Thoracic aorta (tissue), 2 donors: Measurements from ENCODE around the gene POSTN. TPM values are rescaled to one million over a fixed set of nuclear protein-coding genes. Genes with fewer than 3 reads are reported as not detected.

ENCODE experiments used
- ATAC-seq: fragments of 150-250 bp; one replicate; pipeline ENCODE4 v1.8.0; 2017; ENCODE audit warnings: low read depth; ENCODE audit not compliant: insufficient number of reproducible peaks, low FRiP score
- DNase-seq: peaks from one replicate; pipeline ENCODE4 v3.0.0-alpha.2; 2020; ENCODE audit warnings: low spot score
- H3K27ac ChIP-seq, 2 donors: fragments of 200-600 bp; sonication (generic); 1 replicate in 1 of 2; 2 replicates in 1 of 2; pipeline ENCODE4 v1.5.1; 2016; ENCODE audit warnings: mild to moderate bottlenecking in 2 of 2, moderate library complexity in 2 of 2
- H3K27me3 ChIP-seq: fragments of 200-600 bp; sonication (generic); replicated peaks from 2 replicates; pipeline ENCODE4 v1.6.0; 2016; ENCODE audit warnings: mild to moderate bottlenecking; ENCODE audit not compliant: insufficient read depth
- H3K36me3 ChIP-seq: fragments of 200-600 bp; sonication (generic); one replicate; pipeline ENCODE4 v1.5.1; 2016
- H3K4me1 ChIP-seq, 2 donors: fragments of 200-600 bp; sonication (generic); 1 replicate in 1 of 2; 2 replicates in 1 of 2; pipeline versions ENCODE4 v1.5.1 to v1.6.0; 2016; ENCODE audit warnings: low read depth in 2 of 2, mild to moderate bottlenecking in 1 of 2; ENCODE audit not compliant: control insufficient read depth in 1 of 2
- H3K4me3 ChIP-seq: fragments of 200-600 bp; sonication (generic); 2 replicates; pipeline ENCODE4 v1.5.1; 2016; ENCODE audit warnings: mild to moderate bottlenecking
- H3K9me3 ChIP-seq: fragments of 200-600 bp; sonication (generic); 2 replicates; pipeline ENCODE4 v1.5.1; 2016
- total RNA-seq, 2 donors: library from RNA; depleted of rRNA; stranded (reverse); fragments of >200 nt; gene quantifications; one replicate each; pipeline versions ENCODE4 v1.1.0 to v1.2.3, GENCODE V29; 2016
- TF ChIP-seq, protein P1 (sequence below): fragments of 200-600 bp; sonication (generic); IDR thresholded peaks from one replicate; pipeline ENCODE4 v1.5.1; 2019; ENCODE audit warnings: antibody characterized with exemption

Gene POSTN
- total RNA-seq, 2 donors from 2014 or later = 145 to 191 TPM

DNA sequence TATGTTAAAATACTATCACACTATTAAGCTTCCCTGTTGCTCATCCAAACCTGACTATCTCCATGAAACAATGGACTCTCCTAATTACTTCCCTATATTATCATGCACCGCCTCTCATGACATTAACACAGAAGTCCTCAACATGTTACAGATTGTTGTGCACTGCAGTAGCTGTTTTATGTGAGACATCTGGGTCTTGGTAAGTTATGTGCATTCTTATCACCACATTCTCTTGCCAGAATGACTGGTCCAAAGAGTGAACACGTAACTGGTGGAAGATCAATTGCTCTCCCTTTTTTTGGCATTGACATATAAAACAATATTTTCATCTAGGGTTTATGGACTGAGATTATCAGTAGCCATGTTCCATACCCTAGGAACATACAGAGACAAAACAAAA lies 59.4 kb downstream of the POSTN start:
- no peaks in the 10 kb centered on the region for H3K36me3 ChIP-seq
- TF ChIP-seq, protein P1, sequence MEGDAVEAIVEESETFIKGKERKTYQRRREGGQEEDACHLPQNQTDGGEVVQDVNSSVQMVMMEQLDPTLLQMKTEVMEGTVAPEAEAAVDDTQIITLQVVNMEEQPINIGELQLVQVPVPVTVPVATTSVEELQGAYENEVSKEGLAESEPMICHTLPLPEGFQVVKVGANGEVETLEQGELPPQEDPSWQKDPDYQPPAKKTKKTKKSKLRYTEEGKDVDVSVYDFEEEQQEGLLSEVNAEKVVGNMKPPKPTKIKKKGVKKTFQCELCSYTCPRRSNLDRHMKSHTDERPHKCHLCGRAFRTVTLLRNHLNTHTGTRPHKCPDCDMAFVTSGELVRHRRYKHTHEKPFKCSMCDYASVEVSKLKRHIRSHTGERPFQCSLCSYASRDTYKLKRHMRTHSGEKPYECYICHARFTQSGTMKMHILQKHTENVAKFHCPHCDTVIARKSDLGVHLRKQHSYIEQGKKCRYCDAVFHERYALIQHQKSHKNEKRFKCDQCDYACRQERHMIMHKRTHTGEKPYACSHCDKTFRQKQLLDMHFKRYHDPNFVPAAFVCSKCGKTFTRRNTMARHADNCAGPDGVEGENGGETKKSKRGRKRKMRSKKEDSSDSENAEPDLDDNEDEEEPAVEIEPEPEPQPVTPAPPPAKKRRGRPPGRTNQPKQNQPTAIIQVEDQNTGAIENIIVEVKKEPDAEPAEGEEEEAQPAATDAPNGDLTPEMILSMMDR = no peak
- ATAC-seq (no peak), DNase-seq (no peak)
- H3K27ac ChIP-seq = no peak overlapping the region
- no peaks in the 10 kb centered on the region for H3K27me3 ChIP-seq
- no peaks in the 10 kb centered on the region for H3K9me3 ChIP-seq
- no peak overlapping the region for H3K4me3 ChIP-seq
- no peaks in the 10 kb centered on the region for H3K4me1 ChIP-seq

DNA sequence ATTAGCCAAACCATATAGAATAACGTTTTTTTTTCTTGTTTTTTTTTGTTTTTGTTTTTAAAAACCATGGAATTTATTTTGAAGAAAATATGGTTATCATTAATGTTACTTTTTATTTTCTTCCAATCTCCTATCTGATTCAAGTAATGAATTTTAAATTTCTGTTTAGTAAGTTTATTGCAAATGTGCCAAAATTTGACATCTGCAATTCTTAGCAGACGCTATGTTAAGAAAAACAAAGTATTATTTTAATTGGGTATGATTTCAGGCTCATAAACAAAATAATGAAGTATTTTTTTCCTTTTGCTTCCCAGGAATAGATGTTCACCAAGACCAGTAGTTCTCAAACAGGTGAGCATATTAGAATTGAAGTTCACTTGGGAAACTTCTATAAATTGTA lies 63.1 kb downstream of the POSTN start:
- H3K9me3 ChIP-seq = peaks cover 5% of the 10 kb centered on the region
- DNase-seq = no peak
- TF ChIP-seq, protein P1 = no peak
- no peak for ATAC-seq
- H3K4me1 ChIP-seq = no peaks in the 10 kb centered on the region
- H3K27ac ChIP-seq = no peak overlapping the region
- no peaks in the 10 kb centered on the region for H3K27me3 ChIP-seq
- H3K36me3 ChIP-seq = no peaks in the 10 kb centered on the region
- H3K4me3 ChIP-seq = no peak overlapping the region

DNA sequence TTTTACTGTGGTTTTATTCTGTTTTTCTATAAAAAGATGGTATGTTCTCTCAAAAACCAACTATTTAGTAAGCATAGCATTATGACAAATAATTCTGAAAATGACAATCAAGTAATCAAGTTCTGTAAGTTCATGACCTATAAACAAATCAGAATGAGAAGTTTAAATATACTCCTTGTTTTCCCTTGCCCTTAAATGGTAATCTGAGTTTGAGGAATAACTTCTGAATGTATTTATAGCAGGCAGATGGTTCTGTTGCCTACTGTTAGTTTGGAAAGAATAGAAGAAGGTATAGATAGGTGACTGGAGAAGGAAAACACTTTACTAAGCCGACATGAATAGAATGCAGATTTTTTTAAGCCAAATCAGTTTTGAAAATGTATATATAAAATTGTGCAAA lies 63.9 kb downstream of the POSTN start:
- DNase-seq (no peak), ATAC-seq (no peak)
- Histone ChIP-seq H3K27ac (no peak overlapping the region), H3K4me3 (no peak overlapping the region), H3K4me1 (no peaks in the 10 kb centered on the region), H3K27me3 (no peaks in the 10 kb centered on the region), H3K36me3 (no peaks in the 10 kb centered on the region), H3K9me3 (peaks cover 5% of the 10 kb centered on the region)
- TF ChIP-seq, protein P1 = no peak

DNA sequence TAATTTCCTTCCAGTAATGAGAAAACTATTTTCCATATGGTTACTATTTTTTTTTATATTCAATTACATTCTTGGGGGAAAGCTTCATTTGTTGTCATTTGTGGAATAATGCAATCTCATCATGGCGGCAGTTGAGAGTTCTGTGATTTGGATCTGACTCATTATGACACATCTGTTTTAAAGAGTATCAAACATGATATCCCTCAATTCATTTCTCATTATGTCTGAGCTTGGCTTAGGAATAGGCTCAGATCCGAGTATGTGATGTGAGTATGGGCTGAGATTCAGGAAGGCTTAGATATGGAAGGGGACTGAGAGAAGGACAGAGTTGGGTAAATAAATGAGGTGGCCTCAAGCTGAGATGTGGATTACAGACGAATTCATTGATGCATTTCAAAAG lies 64.4 kb downstream of the POSTN start:
- Histone ChIP-seq H3K4me1 (no peaks in the 10 kb centered on the region), H3K36me3 (no peaks in the 10 kb centered on the region), H3K9me3 (peaks cover 5% of the 10 kb centered on the region), H3K27me3 (no peaks in the 10 kb centered on the region), H3K4me3 (no peak overlapping the region), H3K27ac (no peak overlapping the region)
- no peak for DNase-seq
- TF ChIP-seq, protein P1 = no peak
- no peak for ATAC-seq

DNA sequence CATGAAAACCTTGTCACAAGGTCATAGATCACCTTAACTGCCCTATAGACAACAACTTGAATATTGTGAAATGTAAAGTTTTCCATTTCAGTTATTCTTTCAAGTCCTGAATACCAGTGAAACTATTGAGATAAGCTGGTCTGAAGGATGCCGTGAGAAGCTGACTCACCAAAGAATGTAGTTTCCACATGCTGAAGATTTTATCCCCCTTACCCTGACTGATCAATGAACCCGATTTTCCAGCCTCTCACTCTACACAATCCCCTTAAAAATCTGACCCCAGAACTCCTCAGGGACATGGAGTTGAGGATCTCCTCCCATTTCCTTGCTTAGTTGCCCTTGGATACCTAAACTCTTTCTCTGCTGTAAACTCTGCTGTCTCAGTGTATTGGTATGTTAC lies 67.5 kb downstream of the POSTN start:
- TF ChIP-seq, protein P1 = no peak
- H3K4me1 ChIP-seq = peaks cover 0 to 15% of the 10 kb centered on the region in 2 donors
- H3K27me3 ChIP-seq = no peaks in the 10 kb centered on the region
- H3K27ac ChIP-seq = no peak overlapping the region
- H3K4me3 ChIP-seq = no peak overlapping the region
- H3K36me3 ChIP-seq = no peaks in the 10 kb centered on the region
- ATAC-seq = no peak
- H3K9me3 ChIP-seq = peaks cover 5% of the 10 kb centered on the region
- DNase-seq = no peak
